ENCODE data around the gene KDM1A. TPM values are rescaled to one million over a fixed set of nuclear protein-coding genes. Genes with fewer than 3 reads are reported as not detected.

The KDM1A gene
- total and polyA plus RNA-seq, 2 of the 13 experiments (the other 11 are each of a cell fraction or from before 2014, with no cell fraction given) = 81.3 to 173 TPM

DNA sequence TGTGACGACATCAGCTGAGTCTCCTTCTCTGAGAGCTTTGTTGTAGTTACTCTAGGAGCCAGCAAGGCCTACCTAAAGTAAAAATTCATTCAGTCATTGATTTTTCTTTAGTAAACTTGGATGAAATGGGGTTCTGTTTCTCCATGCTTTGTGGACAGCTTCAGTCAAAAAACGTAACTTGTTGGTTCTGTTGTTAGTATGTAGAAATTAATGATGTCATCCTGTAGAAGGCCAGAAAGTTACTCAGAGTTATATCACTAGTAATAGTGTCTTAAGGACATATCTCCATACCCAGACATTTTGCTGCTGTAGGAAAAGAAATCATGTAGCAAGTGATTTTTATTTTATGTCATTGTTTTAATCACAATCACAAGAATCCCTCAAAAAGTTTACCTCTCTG lies 43.0 kb downstream of the KDM1A start:
- FAIRE-seq (no peak), ATAC-seq (no peak), DNase-seq (ENCODE audit: low spot score) (no peak)
- CTCF ChIA-PET (ENCODE audit: low intra/inter-chr PET ratio, low total read pairs) = no interaction called here
- TF ChIP-seq BHLHE40 (IDR thresholded peaks at IDR 0.05; ENCODE audit: low read length) (no peak), ATF7 (IDR thresholded peaks at IDR 0.05) (peak; percentile 86), ATF7 (CRISPR knock-in tag; IDR thresholded peaks at IDR 0.05) (no peak)
- H3K36me3 ChIP-seq (replicated peaks in 1 of 2; ENCODE audit: control insufficient read depth in 1 of 2, insufficient read depth in 2 of 2, low read length in 2 of 2) = peaks cover 20 to 91% of the 10 kb centered on the region in 2 experiments
- H3K4me2 ChIP-seq (ENCODE audit: low read depth, low read length) = no peak overlapping the region
- no peaks in the 10 kb centered on the region for H4K20me1 ChIP-seq (ENCODE audit: insufficient read depth, low read length)
- BruUV-seq (replicated peaks) = no TSS peak
- no peaks in the 10 kb centered on the region for H3K79me2 ChIP-seq (ENCODE audit: insufficient read depth, low read length)
- no peak overlapping the region for H3K27ac ChIP-seq (ENCODE audit: extremely low read length, insufficient read depth, low read length)
- in situ Hi-C loops (cut with HindIII; ENCODE audit: extremely low pct_ligation_motif_present, low pct_unique_long_range_greater_than_20kb) = no loop called here
- H3K4me3 ChIP-seq (replicated peaks in 1 of 3; ENCODE audit: insufficient read depth in 1 of 3, low read depth in 2 of 3, low read length in 3 of 3) = no peak overlapping the region
- H3K27me3 ChIP-seq (ENCODE audit: control insufficient read depth in 1 of 2, insufficient read depth in 2 of 2, low read length in 2 of 2) = no peaks in the 10 kb centered on the region
- H3K4me1 ChIP-seq (ENCODE audit: insufficient read depth, low read length) = no peaks in the 10 kb centered on the region
- no peaks in the 10 kb centered on the region for H3K9me3 ChIP-seq (ENCODE audit: low read length)
- H2AFZ ChIP-seq (ENCODE audit: low read length) = no peak overlapping the region
- 94% methylated on average over 2 of the region's 2 CpGs for WGBS (ENCODE audit: low lambda C conversion rate)
- no peak overlapping the region for H3K9ac ChIP-seq (ENCODE audit: insufficient read depth, low read depth, low read length)
- POLR2A ChIA-PET = no interaction called here
- intact Hi-C loops (cut with micrococcal nuclease; ENCODE audit: unreplicated experiment) = no loop called here

DNA sequence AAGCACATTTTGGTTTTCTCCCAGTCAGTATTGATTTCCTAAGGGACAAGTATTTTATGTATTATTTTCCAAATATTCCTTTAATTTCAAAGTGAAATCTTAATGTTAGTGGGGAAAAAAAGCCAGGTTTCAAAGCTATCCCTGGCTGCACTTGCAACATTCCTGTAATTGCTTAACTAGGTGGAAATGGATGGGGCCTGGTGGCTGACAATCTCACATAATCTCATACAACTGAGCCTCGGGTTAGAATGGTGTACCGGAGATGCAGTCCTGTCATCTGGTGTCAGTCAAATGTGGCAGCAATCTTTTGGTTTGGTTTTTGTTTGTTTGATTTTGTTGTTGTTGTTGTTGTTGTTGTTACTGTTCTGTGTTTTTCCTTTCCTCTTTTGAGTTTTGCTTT lies 46.1 kb downstream of the KDM1A start:
- intact Hi-C loops (cut with micrococcal nuclease; ENCODE audit: unreplicated experiment) = no loop called here
- H3K36me3 ChIP-seq (replicated peaks in 1 of 2; ENCODE audit: control insufficient read depth in 1 of 2, insufficient read depth in 2 of 2, low read length in 2 of 2) = peaks cover 14 to 90% of the 10 kb centered on the region in 2 experiments
- no peak overlapping the region for H3K9ac ChIP-seq (ENCODE audit: insufficient read depth, low read depth, low read length)
- H3K9me3 ChIP-seq (ENCODE audit: low read length) = no peaks in the 10 kb centered on the region
- H3K27me3 ChIP-seq (ENCODE audit: control insufficient read depth in 1 of 2, insufficient read depth in 2 of 2, low read length in 2 of 2) = no peaks in the 10 kb centered on the region
- no peak overlapping the region for H3K27ac ChIP-seq (ENCODE audit: extremely low read length, insufficient read depth, low read length)
- DNase-seq (ENCODE audit: low spot score) (no peak), ATAC-seq (no peak), FAIRE-seq (no peak)
- in situ Hi-C loops (cut with HindIII; ENCODE audit: extremely low pct_ligation_motif_present, low pct_unique_long_range_greater_than_20kb) = no loop called here
- TF ChIP-seq RFXANK (CRISPR knock-in tag; IDR thresholded peaks at IDR 0.05) (no peak), FLYWCH1 (CRISPR knock-in tag; IDR thresholded peaks at IDR 0.05) (no peak), NR2C2 (CRISPR knock-in tag; IDR thresholded peaks at IDR 0.05; ENCODE audit: borderline replicate concordance) (no peak), AGO1 (IDR thresholded peaks at IDR 0.05; ENCODE audit: low read depth, low read length, poor library complexity, severe bottlenecking) (no peak), TBX2 (CRISPR knock-in tag; IDR thresholded peaks at IDR 0.05; ENCODE audit: borderline replicate concordance) (no peak), TAF15 (IDR thresholded peaks at IDR 0.05; ENCODE audit: low read depth, low read length, poor library complexity, severe bottlenecking) (no peak), GABPB1 (CRISPR knock-in tag; IDR thresholded peaks at IDR 0.05) (no peak), ELF4 (CRISPR knock-in tag; IDR thresholded peaks at IDR 0.05; ENCODE audit: borderline replicate concordance) (no peak)
- TF ChIP-seq, protein P1, sequence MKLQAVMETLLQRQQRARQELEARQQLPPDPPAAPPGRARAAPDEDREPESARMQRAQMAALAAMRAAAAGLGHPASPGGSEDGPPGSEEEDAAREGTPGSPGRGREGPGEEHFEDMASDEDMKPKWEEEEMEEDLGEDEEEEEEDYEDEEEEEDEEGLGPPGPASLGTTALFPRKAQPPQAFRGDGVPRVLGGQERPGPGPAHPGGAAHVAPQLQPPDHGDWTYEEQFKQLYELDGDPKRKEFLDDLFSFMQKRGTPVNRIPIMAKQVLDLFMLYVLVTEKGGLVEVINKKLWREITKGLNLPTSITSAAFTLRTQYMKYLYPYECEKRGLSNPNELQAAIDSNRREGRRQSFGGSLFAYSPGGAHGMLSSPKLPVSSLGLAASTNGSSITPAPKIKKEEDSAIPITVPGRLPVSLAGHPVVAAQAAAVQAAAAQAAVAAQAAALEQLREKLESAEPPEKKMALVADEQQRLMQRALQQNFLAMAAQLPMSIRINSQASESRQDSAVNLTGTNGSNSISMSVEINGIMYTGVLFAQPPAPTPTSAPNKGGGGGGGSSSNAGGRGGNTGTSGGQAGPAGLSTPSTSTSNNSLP (IDR thresholded peaks at IDR 0.05; ENCODE audit: low read depth, low read length) = no peak
- TF ChIP-seq, protein P2, sequence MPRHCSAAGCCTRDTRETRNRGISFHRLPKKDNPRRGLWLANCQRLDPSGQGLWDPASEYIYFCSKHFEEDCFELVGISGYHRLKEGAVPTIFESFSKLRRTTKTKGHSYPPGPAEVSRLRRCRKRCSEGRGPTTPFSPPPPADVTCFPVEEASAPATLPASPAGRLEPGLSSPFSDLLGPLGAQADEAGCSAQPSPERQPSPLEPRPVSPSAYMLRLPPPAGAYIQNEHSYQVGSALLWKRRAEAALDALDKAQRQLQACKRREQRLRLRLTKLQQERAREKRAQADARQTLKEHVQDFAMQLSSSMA (CRISPR knock-in tag; IDR thresholded peaks at IDR 0.05) = no peak
- TF ChIP-seq, protein P3, sequence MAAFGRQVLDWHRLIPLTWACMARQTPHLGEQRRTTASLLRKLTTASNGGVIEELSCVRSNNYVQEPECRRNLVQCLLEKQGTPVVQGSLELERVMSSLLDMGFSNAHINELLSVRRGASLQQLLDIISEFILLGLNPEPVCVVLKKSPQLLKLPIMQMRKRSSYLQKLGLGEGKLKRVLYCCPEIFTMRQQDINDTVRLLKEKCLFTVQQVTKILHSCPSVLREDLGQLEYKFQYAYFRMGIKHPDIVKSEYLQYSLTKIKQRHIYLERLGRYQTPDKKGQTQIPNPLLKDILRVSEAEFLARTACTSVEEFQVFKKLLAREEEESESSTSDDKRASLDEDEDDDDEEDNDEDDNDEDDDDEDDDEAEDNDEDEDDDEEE (CRISPR knock-in tag; IDR thresholded peaks at IDR 0.05) = no peak
- no peak overlapping the region for H2AFZ ChIP-seq (ENCODE audit: low read length)
- H3K79me2 ChIP-seq (ENCODE audit: insufficient read depth, low read length) = no peaks in the 10 kb centered on the region
- no peaks in the 10 kb centered on the region for H3K4me1 ChIP-seq (ENCODE audit: insufficient read depth, low read length)
- no peak overlapping the region for H3K4me3 ChIP-seq (replicated peaks in 1 of 3; ENCODE audit: insufficient read depth in 1 of 3, low read depth in 2 of 3, low read length in 3 of 3)
- no TSS peak for BruUV-seq (replicated peaks)
- H4K20me1 ChIP-seq (ENCODE audit: insufficient read depth, low read length) = no peaks in the 10 kb centered on the region
- 97% methylated on average over 2 of the region's 2 CpGs for WGBS (ENCODE audit: low lambda C conversion rate)
- ChIA-PET POLR2A (no interaction called here), CTCF (ENCODE audit: low intra/inter-chr PET ratio, low total read pairs) (no interaction called here)
- H3K4me2 ChIP-seq (ENCODE audit: low read depth, low read length) = no peak overlapping the region

All from HepG2 (cell line).